PC-9 (cell line): Measurements from ENCODE around the gene RIPK4.

Experiments used
- CTCF ChIP-seq: fragments of 200-600 bp; sonication (generic); conservative IDR thresholded peaks from 2 replicates; pipeline ENCODE4 v1.6.1; 2017; ENCODE audit warnings: mixed run types, antibody characterized with exemption, mild to moderate bottlenecking, moderate library complexity
- EZH2 ChIP-seq: fragments of 200-600 bp; sonication (generic); IDR thresholded peaks from 2 replicates; pipeline ENCODE4 v1.8.0; 2017; ENCODE audit warnings: antibody characterized with exemption, low read depth

DNA sequence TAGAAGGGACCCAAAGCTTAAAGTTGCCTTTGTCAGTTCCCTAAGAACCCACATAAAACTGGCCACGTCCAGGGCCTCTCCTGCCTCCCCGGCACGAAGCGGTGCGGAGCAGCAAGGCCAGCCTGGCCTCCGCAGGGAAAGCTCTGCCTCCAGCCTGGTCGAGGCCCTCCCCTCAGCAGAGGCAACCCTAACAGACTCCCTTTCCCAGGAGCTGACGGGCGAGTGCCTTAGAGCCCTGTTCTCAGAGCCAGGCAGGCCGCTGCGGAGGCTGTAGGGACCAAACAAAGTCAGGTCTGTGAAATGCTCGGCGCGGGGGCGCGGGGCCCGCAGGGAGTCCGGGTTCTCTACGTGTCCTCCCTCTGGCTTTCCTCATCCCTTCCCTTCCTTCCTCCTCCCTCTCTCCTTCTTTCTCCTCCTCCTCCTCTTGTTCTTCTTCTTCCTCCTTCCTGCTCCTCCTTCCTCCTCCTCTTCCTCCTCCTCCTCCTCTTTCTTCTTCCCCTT is 40.7 kb downstream of the RIPK4 start:
- TF ChIP-seq CTCF = no peak
- no peak for TF ChIP-seq EZH2
